ENCODE data around the gene ZNF512B. TPM values are rescaled to one million over a fixed set of nuclear protein-coding genes. Genes with fewer than 3 reads are reported as not detected.
"Not testable (repeated sequence)": the region's sequence is repeated elsewhere in the genome, so short reads cannot be mapped to it uniquely, and the experiment has no call there.

Gene ZNF512B
- total RNA-seq, 3 donors from 2014 or later (not counting 1 experiment from before 2014, with no cell fraction given): 11.5 to 16.8 (median 13.8) TPM

- Mint-ChIP-seq H3K27me3 (ENCODE audit: low read depth in 2 of 2) (no peaks in the 10 kb centered on the region), H3K9me3 (no peaks in the 10 kb centered on the region), H3K4me1 (peaks cover 0 to 4% of the 10 kb centered on the region in 2 donors), H3K36me3 (no peaks in the 10 kb centered on the region), H3K27ac (no peak overlapping the region), H3K4me3 (no peak overlapping the region)
- no peaks in the 10 kb centered on the region for H3K27me3 ChIP-seq (ENCODE audit: control insufficient read depth, insufficient read depth, low read length)
- H3K36me3 ChIP-seq (ENCODE audit: control insufficient read depth, insufficient read depth, low read length): peaks cover 4% of the 10 kb centered on the region
- H3K4me3 ChIP-seq (ENCODE audit: low read length): no peak overlapping the region
- ATAC-seq (no peak), DNase-seq (no peak)
- peaks cover 7% of the 10 kb centered on the region for H3K4me1 ChIP-seq (ENCODE audit: control insufficient read depth, insufficient read depth, low read length)
- intact Hi-C loops (cut with micrococcal nuclease): no loop called here
- TF ChIP-seq CTCF (IDR thresholded peaks at IDR 0.05): no peak
- H3K9me3 ChIP-seq (ENCODE audit: control insufficient read depth, insufficient read depth, low read length): no peaks in the 10 kb centered on the region
- no peak overlapping the region for H3K27ac ChIP-seq (ENCODE audit: low read length)
- WGBS (ENCODE audit: insufficient coverage): 97% methylated on average over 26 of the region's 26 CpGs
These were observed 7.9 kb downstream of the ZNF512B start for GRCh38 chr20:63961664-63962425.

GRCh38 chr20:63960654-63961621 is 8.8 kb downstream of the ZNF512B start:
- 80% methylated on average over 15 of the region's 15 CpGs for WGBS (ENCODE audit: insufficient coverage)
- DNase-seq; ATAC-seq; H3K9me3 Mint-ChIP-seq; H3K4me1 Mint-ChIP-seq; intact Hi-C loops (cut with micrococcal nuclease); H3K27me3 Mint-ChIP-seq (ENCODE audit: low read depth in 2 of 2); H3K9me3 ChIP-seq (ENCODE audit: control insufficient read depth, insufficient read depth, low read length); H3K36me3 ChIP-seq (ENCODE audit: control insufficient read depth, insufficient read depth, low read length); H3K4me3 Mint-ChIP-seq; H3K4me3 ChIP-seq (ENCODE audit: low read length); H3K27ac ChIP-seq (ENCODE audit: low read length); H3K27ac Mint-ChIP-seq; H3K27me3 ChIP-seq (ENCODE audit: control insufficient read depth, insufficient read depth, low read length); H3K36me3 Mint-ChIP-seq: not testable (repeated sequence)
- H3K4me1 ChIP-seq (ENCODE audit: control insufficient read depth, insufficient read depth, low read length): peaks cover 11% of the 10 kb centered on the region

GRCh38 chr20:63959699-63960075 is 10.0 kb downstream of the ZNF512B start:
- TF ChIP-seq CTCF (IDR thresholded peaks at IDR 0.05): no peak
- H3K9me3 Mint-ChIP-seq: no peaks in the 10 kb centered on the region
- Histone ChIP-seq H3K4me1 (ENCODE audit: control insufficient read depth, insufficient read depth, low read length) (peaks cover 22% of the 10 kb centered on the region), H3K4me3 (ENCODE audit: low read length) (no peak overlapping the region), H3K36me3 (ENCODE audit: control insufficient read depth, insufficient read depth, low read length) (peaks cover 2% of the 10 kb centered on the region), H3K27ac (ENCODE audit: low read length) (no peak overlapping the region), H3K27me3 (ENCODE audit: control insufficient read depth, insufficient read depth, low read length) (no peaks in the 10 kb centered on the region), H3K9me3 (ENCODE audit: control insufficient read depth, insufficient read depth, low read length) (no peaks in the 10 kb centered on the region)
- WGBS (ENCODE audit: insufficient coverage): 97% methylated on average over 17 of the region's 17 CpGs
- no peak for DNase-seq
- no peak overlapping the region for H3K27ac Mint-ChIP-seq
- intact Hi-C loops (cut with micrococcal nuclease): no loop called here
- H3K4me1 Mint-ChIP-seq: peaks cover 0 to 4% of the 10 kb centered on the region in 2 donors
- ATAC-seq: no peak
- no peaks in the 10 kb centered on the region for H3K27me3 Mint-ChIP-seq (ENCODE audit: low read depth in 2 of 2)
- no peak overlapping the region for H3K4me3 Mint-ChIP-seq
- H3K36me3 Mint-ChIP-seq: no peaks in the 10 kb centered on the region

Measured in natural killer cell (primary cell).